ENCODE data around the gene JAK1. TPM values are rescaled to one million over a fixed set of nuclear protein-coding genes. Genes with fewer than 3 reads are reported as not detected.

The JAK1 gene
- total and polyA plus RNA-seq, 2 experiments from 2014 or later = 8.0 to 19.5 TPM

DNA sequence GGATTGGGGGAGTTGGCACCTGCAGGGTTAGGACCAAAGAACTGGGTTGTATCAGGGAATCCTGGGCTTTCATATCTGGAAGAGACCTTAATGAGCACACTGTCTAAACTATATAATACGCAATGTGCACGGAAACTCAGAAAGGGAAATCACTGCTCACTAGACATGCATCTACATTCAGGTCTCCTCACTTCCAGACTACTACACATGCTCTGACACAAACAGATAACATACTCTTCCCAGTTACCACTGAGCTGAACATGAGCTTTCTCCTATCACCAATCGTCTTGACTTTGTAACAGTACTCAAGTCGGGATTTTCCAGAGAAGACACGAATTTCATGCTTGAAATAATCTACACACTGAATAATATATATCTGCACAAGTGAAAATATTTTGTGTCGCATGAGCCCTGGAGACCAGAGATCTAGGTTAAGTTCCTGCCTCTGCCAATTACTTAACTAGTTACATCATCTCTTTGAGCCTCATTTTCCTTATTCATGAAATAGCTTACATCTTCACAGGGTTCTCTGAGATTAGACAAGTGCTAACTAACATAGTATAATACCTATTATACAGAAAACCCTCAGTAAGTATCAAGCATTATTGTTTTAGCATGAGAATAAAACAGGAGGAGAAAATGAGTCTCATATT is 101.1 kb downstream of the JAK1 start:
- Histone ChIP-seq H3K79me2 (replicated peaks; ENCODE audit: insufficient read depth) (no peaks in the 10 kb centered on the region), H3K4me1 (ENCODE audit: insufficient read depth) (peaks cover 9% of the 10 kb centered on the region), H4K20me1 (replicated peaks; ENCODE audit: insufficient read depth) (no peaks in the 10 kb centered on the region), H3K9me2 (ENCODE audit: insufficient read depth) (0 out of 2 replicates have a peak, but pooled peaks cover 3% of the 10 kb centered on the region), H3K4me3 (no peak overlapping the region), H2AFZ (no peak overlapping the region), H3F3A (replicated peaks; ENCODE audit: low read depth) (no peaks in the 10 kb centered on the region), H3K36me3 (ENCODE audit: insufficient read depth) (0 out of 2 replicates have a peak, but pooled peaks cover 4% of the 10 kb centered on the region), H3K27ac (ENCODE audit: low read depth) (no peak overlapping the region), H3K27me3 (ENCODE audit: insufficient read depth) (no peaks in the 10 kb centered on the region), H3K4me2 (no peak overlapping the region)
- DNase-seq (ENCODE audit: low spot score) (no peak), ATAC-seq (no peak)
- H3K4me3 Mint-ChIP-seq = no peak overlapping the region
- TF ChIP-seq, protein P1, sequence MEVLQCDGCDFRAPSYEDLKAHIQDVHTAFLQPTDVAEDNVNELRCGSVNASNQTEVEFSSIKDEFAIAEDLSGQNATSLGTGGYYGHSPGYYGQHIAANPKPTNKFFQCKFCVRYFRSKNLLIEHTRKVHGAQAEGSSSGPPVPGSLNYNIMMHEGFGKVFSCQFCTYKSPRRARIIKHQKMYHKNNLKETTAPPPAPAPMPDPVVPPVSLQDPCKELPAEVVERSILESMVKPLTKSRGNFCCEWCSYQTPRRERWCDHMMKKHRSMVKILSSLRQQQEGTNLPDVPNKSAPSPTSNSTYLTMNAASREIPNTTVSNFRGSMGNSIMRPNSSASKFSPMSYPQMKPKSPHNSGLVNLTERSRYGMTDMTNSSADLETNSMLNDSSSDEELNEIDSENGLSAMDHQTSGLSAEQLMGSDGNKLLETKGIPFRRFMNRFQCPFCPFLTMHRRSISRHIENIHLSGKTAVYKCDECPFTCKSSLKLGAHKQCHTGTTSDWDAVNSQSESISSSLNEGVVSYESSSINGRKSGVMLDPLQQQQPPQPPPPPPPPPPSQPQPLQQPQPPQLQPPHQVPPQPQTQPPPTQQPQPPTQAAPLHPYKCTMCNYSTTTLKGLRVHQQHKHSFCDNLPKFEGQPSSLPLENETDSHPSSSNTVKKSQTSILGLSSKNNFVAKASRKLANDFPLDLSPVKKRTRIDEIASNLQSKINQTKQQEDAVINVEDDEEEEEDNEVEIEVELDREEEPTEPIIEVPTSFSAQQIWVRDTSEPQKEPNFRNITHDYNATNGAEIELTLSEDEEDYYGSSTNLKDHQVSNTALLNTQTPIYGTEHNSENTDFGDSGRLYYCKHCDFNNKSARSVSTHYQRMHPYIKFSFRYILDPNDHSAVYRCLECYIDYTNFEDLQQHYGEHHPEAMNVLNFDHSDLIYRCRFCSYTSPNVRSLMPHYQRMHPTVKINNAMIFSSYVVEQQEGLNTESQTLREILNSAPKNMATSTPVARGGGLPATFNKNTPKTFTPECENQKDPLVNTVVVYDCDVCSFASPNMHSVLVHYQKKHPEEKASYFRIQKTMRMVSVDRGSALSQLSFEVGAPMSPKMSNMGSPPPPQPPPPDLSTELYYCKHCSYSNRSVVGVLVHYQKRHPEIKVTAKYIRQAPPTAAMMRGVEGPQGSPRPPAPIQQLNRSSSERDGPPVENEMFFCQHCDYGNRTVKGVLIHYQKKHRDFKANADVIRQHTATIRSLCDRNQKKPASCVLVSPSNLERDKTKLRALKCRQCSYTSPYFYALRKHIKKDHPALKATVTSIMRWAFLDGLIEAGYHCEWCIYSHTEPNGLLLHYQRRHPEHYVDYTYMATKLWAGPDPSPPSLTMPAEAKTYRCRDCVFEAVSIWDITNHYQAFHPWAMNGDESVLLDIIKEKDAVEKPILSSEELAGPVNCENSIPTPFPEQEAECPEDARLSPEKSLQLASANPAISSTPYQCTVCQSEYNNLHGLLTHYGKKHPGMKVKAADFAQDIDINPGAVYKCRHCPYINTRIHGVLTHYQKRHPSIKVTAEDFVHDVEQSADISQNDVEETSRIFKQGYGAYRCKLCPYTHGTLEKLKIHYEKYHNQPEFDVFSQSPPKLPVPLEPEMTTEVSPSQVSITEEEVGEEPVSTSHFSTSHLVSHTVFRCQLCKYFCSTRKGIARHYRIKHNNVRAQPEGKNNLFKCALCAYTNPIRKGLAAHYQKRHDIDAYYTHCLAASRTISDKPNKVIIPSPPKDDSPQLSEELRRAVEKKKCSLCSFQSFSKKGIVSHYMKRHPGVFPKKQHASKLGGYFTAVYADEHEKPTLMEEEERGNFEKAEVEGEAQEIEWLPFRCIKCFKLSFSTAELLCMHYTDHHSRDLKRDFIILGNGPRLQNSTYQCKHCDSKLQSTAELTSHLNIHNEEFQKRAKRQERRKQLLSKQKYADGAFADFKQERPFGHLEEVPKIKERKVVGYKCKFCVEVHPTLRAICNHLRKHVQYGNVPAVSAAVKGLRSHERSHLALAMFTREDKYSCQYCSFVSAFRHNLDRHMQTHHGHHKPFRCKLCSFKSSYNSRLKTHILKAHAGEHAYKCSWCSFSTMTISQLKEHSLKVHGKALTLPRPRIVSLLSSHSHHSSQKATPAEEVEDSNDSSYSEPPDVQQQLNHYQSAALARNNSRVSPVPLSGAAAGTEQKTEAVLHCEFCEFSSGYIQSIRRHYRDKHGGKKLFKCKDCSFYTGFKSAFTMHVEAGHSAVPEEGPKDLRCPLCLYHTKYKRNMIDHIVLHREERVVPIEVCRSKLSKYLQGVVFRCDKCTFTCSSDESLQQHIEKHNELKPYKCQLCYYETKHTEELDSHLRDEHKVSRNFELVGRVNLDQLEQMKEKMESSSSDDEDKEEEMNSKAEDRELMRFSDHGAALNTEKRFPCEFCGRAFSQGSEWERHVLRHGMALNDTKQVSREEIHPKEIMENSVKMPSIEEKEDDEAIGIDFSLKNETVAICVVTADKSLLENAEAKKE (CRISPR knock-in tag; IDR thresholded peaks at IDR 0.05) = no peak
- TF ChIP-seq, protein P2, sequence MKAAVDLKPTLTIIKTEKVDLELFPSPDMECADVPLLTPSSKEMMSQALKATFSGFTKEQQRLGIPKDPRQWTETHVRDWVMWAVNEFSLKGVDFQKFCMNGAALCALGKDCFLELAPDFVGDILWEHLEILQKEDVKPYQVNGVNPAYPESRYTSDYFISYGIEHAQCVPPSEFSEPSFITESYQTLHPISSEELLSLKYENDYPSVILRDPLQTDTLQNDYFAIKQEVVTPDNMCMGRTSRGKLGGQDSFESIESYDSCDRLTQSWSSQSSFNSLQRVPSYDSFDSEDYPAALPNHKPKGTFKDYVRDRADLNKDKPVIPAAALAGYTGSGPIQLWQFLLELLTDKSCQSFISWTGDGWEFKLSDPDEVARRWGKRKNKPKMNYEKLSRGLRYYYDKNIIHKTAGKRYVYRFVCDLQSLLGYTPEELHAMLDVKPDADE (IDR thresholded peaks at IDR 0.05) = no peak
- TF ChIP-seq EZH2phosphoT487 (IDR thresholded peaks at IDR 0.05; ENCODE audit: unreplicated experiment) = no peak
- TF ChIP-seq REST (IDR thresholded peaks at IDR 0.05; ENCODE audit: unreplicated experiment) = no peak
- no peak for TF ChIP-seq ZNF331 (CRISPR knock-in tag; IDR thresholded peaks at IDR 0.05; ENCODE audit: low read depth)
- TF ChIP-seq NANOG (IDR thresholded peaks at IDR 0.05; ENCODE audit: borderline replicate concordance) = no peak
- H3K27ac Mint-ChIP-seq = no peak overlapping the region
- H3K27me3 Mint-ChIP-seq (ENCODE audit: insufficient read depth, low read depth, poor library complexity) = peaks cover 3% of the 10 kb centered on the region
- peaks cover 21% of the 10 kb centered on the region; the same call in 2 of the 3 replicates for H3K36me3 Mint-ChIP-seq (ENCODE audit: low read depth)
- peaks cover 14% of the 10 kb centered on the region for H3K4me1 Mint-ChIP-seq
- H3K9me3 Mint-ChIP-seq = no peaks in the 10 kb centered on the region

Data from GM23338 (cell line).